GM12865 (cell line): ENCODE data around the gene MUS81.

Experiments
- DNase-seq: peaks from one replicate; pipeline ENCODE4 v3.0.0; 2010; ENCODE audit warnings: low read depth
- H3K4me3 ChIP-seq: 2 replicates; pipeline ENCODE4 v1.5.1; 2011; ENCODE audit warnings: mild to moderate bottlenecking, low read depth, low read length, control low read depth
- CTCF ChIP-seq: IDR thresholded peaks from 2 replicates; pipeline ENCODE4 v1.5.1; 2011; ENCODE audit warnings: low read length, control low read depth, low read depth, inconsistent platforms; ENCODE audit not compliant: insufficient read depth; ENCODE audit errors: missing control alignments

Gene MUS81

GRCh38 chr11:65866509-65867283, 6.5 kb downstream of the MUS81 start:
- no peak for TF ChIP-seq CTCF
- DNase-seq, result no peak
- H3K4me3 ChIP-seq, result no peak overlapping the region

GRCh38 chr11:65867284-65868071, 7.2 kb downstream of the MUS81 start:
- no peak for DNase-seq
- H3K4me3 ChIP-seq, result no peak overlapping the region
- TF ChIP-seq CTCF, result no peak

- no peak overlapping the region for H3K4me3 ChIP-seq
- DNase-seq, result peak; percentile 39
- TF ChIP-seq CTCF, result no peak
Observed at GRCh38 chr11:65868076-65868667, 7.9 kb downstream of the MUS81 start.

- DNase-seq, result no peak
- no peak overlapping the region for H3K4me3 ChIP-seq
- no peak for TF ChIP-seq CTCF
Observed at GRCh38 chr11:65868907-65869306, 8.7 kb downstream of the MUS81 start.

- no peak overlapping the region for H3K4me3 ChIP-seq
- no peak for DNase-seq
- TF ChIP-seq CTCF, result no peak
Observed at GRCh38 chr11:65869643-65870306, 9.5 kb downstream of the MUS81 start.

- no peak for DNase-seq
- H3K4me3 ChIP-seq, result no peak overlapping the region
- no peak for TF ChIP-seq CTCF
Observed at GRCh38 chr11:65870307-65870658, 10.1 kb downstream of the MUS81 start.
